A549 (cell line): ENCODE data around the gene ARHGEF10L.

ENCODE experiments used
- CTCF ChIP-seq: fragments of >200 bp; sonication (Bioruptor Twin); formaldehyde crosslinking; IDR thresholded peaks from 3 replicates; pipeline ENCODE4 v1.5.1; 2016
- ELK1 ChIP-seq: fragments of 150-350 bp; IDR thresholded peaks from 2 replicates; pipeline ENCODE4 v1.6.1; 2014; ENCODE audit warnings: low read depth, mild to moderate bottlenecking, low read length
- JUN ChIP-seq, 2 experiments: fragments of >200 bp; sonication (Bioruptor Twin); formaldehyde crosslinking; IDR thresholded peaks; 2 replicates in 1 of 2; 3 replicates in 1 of 2; pipeline ENCODE4 v1.6.1; 2016 to 2017
- MAX ChIP-seq: IDR thresholded peaks from 2 replicates; pipeline ENCODE4 v1.6.1; 2012
- POLR2AphosphoS2 ChIP-seq: conservative IDR thresholded peaks from 2 replicates; pipeline ENCODE4 v1.6.1; 2012; ENCODE audit warnings: low read length, improper control_type of control experiment, inconsistent platforms
- RCOR1 ChIP-seq: fragments of 150-350 bp; IDR thresholded peaks from 2 replicates; pipeline ENCODE4 v1.6.1; 2014; ENCODE audit warnings: antibody characterized with exemption, low read length, low read depth
- REST ChIP-seq: fragments of 200-600 bp; sonication (generic); IDR thresholded peaks from 2 replicates; pipeline ENCODE4 v1.6.1; 2016; ENCODE audit warnings: antibody characterized with exemption, mild to moderate bottlenecking, moderate library complexity
- SMC3 ChIP-seq: fragments of >200 bp; sonication (Bioruptor Twin); formaldehyde crosslinking; IDR thresholded peaks from 3 replicates; pipeline ENCODE4 v1.6.1; 2018; ENCODE audit warnings: inconsistent platforms
- USF2 ChIP-seq: fragments of 450-650 bp; IDR thresholded peaks from 2 replicates; pipeline ENCODE4 v1.6.1; 2014; ENCODE audit warnings: antibody characterized with exemption

GRCh38 chr1:17514776-17515175 is 24.7 kb upstream of the ARHGEF10L start:
- TF ChIP-seq POLR2AphosphoS2 (no peak), CTCF (no peak), JUN (IDR thresholded peaks at IDR 0.05) (no peak), MAX (no peak), RCOR1 (no peak), SMC3 (no peak), REST (no peak), USF2 (no peak), ELK1 (no peak)
